ENCODE measurements around the gene ARHGAP10. TPM values are rescaled to one million over a fixed set of nuclear protein-coding genes. Genes with fewer than 3 reads are reported as not detected.

The ARHGAP10 gene
- total RNA-seq, 4 donors from 2014 or later = 26.5 to 117 (median 29.7) TPM

DNA sequence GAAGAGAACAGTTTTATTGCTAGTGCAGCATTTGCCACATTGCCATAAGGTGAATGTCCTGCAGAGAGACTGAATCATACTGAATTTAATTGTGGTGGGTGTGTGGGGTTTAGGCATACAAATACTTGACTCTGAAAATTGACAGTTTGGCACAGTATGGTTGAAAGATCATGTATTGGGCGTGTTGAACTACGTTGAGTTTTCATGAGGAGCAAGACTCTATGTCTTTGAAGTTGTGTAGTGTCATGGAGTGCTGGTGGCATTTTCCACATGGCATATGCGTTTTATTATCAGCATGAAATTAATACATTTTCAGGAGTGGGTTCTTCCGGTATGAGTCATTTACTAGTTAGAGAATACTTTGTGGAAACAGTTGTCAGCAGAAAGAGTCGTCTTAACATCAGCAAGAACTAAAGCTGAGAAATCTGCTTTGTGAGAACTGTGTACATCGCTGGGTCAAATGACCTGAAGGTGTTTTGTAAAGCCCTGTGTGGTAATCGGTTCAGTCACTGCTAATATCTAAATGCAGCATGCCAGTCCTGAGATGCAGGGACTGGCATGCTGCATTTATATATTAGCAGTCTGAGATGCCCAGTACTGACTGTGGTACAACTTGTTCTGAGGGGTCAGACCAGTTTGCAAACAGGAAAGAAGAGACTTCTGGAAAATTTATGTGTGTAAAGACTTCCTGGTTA lies 50.3 kb downstream of the ARHGAP10 start:
- Histone ChIP-seq H3K27ac (peak overlapping the region; percentile 22 to 70 (median 62)), H3K4me1 (peaks cover 11 to 77% (median 29%) of the 10 kb centered on the region in 3 donors), H3K9me3 (no peaks in the 10 kb centered on the region), H3K36me3 (no peaks in the 10 kb centered on the region), H3K27me3 (no peaks in the 10 kb centered on the region), H3K4me3 (no peak overlapping the region)
- intact Hi-C loops (cut with DNase I) = no loop called here
- DNase-seq = no peak
- TF ChIP-seq POLR2A (IDR thresholded peaks at IDR 0.05) (no peak), CTCF (IDR thresholded peaks at IDR 0.05) (no peak)
- 22 to 24% methylated on average over 7 of the region's 7 CpGs for WGBS, 2 donors

DNA sequence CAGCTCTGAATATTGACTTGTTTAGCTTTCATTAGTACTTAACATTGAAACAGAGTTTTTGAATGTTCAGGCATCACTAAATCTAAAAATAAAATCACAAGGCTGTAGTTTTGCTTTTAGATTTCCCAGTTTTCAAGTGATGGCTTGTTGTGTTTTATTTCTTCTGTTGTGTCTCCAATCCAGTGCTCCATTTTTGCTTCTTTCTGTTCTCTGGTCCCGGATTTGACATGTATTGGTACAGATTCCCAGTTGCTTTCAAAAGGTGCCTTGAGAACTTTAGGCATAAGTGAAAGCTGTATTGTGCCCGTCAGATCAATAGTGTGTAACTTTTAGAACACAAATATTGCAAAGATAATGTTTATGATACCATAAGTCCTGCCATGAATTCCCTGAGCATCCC lies 53.2 kb downstream of the ARHGAP10 start:
- Histone ChIP-seq H3K4me1 (peaks cover 11 to 77% (median 32%) of the 10 kb centered on the region in 3 donors), H3K9me3 (no peaks in the 10 kb centered on the region), H3K4me3 (no peak overlapping the region), H3K27me3 (no peaks in the 10 kb centered on the region), H3K36me3 (no peaks in the 10 kb centered on the region), H3K27ac (peak overlapping the region in 2 of 4 donors; percentile 42 to 72)
- TF ChIP-seq CTCF (IDR thresholded peaks at IDR 0.05) (no peak), POLR2A (IDR thresholded peaks at IDR 0.05) (no peak)
- DNase-seq = no peak
- WGBS, 2 donors = 63 to 83% methylated on average over 2 of the region's 2 CpGs
- intact Hi-C loops (cut with DNase I) = no loop called here

- H3K4me3 ChIP-seq = no peak overlapping the region
- no peak for DNase-seq
- no peaks in the 10 kb centered on the region for H3K27me3 ChIP-seq
- no peaks in the 10 kb centered on the region for H3K36me3 ChIP-seq
- no peaks in the 10 kb centered on the region for H3K9me3 ChIP-seq
- 78 to 93% methylated on average over 2 of the region's 2 CpGs for WGBS, 2 donors
- TF ChIP-seq POLR2A (IDR thresholded peaks at IDR 0.05) = no peak
- TF ChIP-seq CTCF (IDR thresholded peaks at IDR 0.05) = no peak
- intact Hi-C loops (cut with DNase I) = no loop called here
- peak overlapping the region in 2 of 4 donors; percentile 42 to 72 for H3K27ac ChIP-seq
- H3K4me1 ChIP-seq = peaks cover 11 to 77% (median 32%) of the 10 kb centered on the region in 3 donors
Measured at GRCh38 chr4:147786031-147786430, 54.1 kb downstream of the ARHGAP10 start.

GRCh38 chr4:147786531-147786930 lies 54.6 kb downstream of the ARHGAP10 start:
- Histone ChIP-seq H3K27me3 (no peaks in the 10 kb centered on the region), H3K27ac (peak overlapping the region in 3 of 4 donors; percentile 3 to 72 (median 17))

More at GRCh38 chr4:147786531-147786930, 54.6 kb downstream of the ARHGAP10 start:
- Histone ChIP-seq H3K36me3 (no peaks in the 10 kb centered on the region), H3K4me3 (no peak overlapping the region), H3K9me3 (no peaks in the 10 kb centered on the region), H3K4me1 (peaks cover 13 to 79% (median 34%) of the 10 kb centered on the region in 3 donors)
- no peak for TF ChIP-seq CTCF (IDR thresholded peaks at IDR 0.05)
- no peak for TF ChIP-seq POLR2A (IDR thresholded peaks at IDR 0.05)
- no peak for DNase-seq
- intact Hi-C loops (cut with DNase I) = no loop called here
- 57 to 68% methylated on average over 2 of the region's 2 CpGs for WGBS, 2 donors

Data from esophagus squamous epithelium (tissue), 5 donors.